ENCODE measurements around the gene NKX6-2.
"Not testable (repeated sequence)": the region's sequence is repeated elsewhere in the genome, so short reads cannot be mapped to it uniquely, and the experiment has no call there.

GRCh38 chr10:132743196-132743924 is 42.6 kb downstream of the NKX6-2 start:
- not testable (repeated sequence) for TF ChIP-seq EP300 (IDR thresholded peaks at IDR 0.05)
- TF ChIP-seq, protein P1, sequence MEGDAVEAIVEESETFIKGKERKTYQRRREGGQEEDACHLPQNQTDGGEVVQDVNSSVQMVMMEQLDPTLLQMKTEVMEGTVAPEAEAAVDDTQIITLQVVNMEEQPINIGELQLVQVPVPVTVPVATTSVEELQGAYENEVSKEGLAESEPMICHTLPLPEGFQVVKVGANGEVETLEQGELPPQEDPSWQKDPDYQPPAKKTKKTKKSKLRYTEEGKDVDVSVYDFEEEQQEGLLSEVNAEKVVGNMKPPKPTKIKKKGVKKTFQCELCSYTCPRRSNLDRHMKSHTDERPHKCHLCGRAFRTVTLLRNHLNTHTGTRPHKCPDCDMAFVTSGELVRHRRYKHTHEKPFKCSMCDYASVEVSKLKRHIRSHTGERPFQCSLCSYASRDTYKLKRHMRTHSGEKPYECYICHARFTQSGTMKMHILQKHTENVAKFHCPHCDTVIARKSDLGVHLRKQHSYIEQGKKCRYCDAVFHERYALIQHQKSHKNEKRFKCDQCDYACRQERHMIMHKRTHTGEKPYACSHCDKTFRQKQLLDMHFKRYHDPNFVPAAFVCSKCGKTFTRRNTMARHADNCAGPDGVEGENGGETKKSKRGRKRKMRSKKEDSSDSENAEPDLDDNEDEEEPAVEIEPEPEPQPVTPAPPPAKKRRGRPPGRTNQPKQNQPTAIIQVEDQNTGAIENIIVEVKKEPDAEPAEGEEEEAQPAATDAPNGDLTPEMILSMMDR (IDR thresholded peaks at IDR 0.05), result not testable (repeated sequence)
